ENCODE results near the gene SLC6A13. TPM values are rescaled to one million over a fixed set of nuclear protein-coding genes. Genes with fewer than 3 reads are reported as not detected.

The SLC6A13 gene
- total RNA-seq, 1 experiment from 2014 or later = 0.37 TPM

GRCh38 chr12:178829-179109, 83.9 kb downstream of the SLC6A13 start:
- H3K9me3 Mint-ChIP-seq = no peaks in the 10 kb centered on the region
- DNase-seq (ENCODE audit: low spot score) (no peak), ATAC-seq (no peak; the same call in none of the 2 replicates)
- H3K4me3 Mint-ChIP-seq = no peak overlapping the region
- H3K36me3 Mint-ChIP-seq = no peaks in the 10 kb centered on the region
- ChIA-PET POLR2A (interaction anchor here (0.6 kb wide), 1 partner anchor 21 kb away, joined by 3 read pairs; no protein-coding TSS in a partner anchor), CTCF (interaction anchor here (1.6 to 4.0 kb wide), 6 partner anchors 9 to 41 kb away, joined by 4 to 36 read pairs (median 14); no protein-coding TSS in a partner anchor)
- TF ChIP-seq CTCF (IDR thresholded peaks at IDR 0.05) (no peak), IRF2 (CRISPR knock-in tag; IDR thresholded peaks at IDR 0.05; ENCODE audit: borderline replicate concordance, low read depth) (no peak), ZNF232 (CRISPR knock-in tag; IDR thresholded peaks at IDR 0.05) (no peak), TP53 (CRISPR knock-in tag; IDR thresholded peaks at IDR 0.05) (no peak), OVOL2 (CRISPR knock-in tag; IDR thresholded peaks at IDR 0.05; ENCODE audit: borderline replicate concordance) (no peak), E2F4 (CRISPR knock-in tag; IDR thresholded peaks at IDR 0.05; ENCODE audit: borderline replicate concordance, low read depth) (no peak)
- H3K27ac Mint-ChIP-seq = no peak overlapping the region
- no peaks in the 10 kb centered on the region; the same call in 1 of the 2 replicates for H3K27me3 Mint-ChIP-seq (ENCODE audit: low read depth)
- peaks cover 20% of the 10 kb centered on the region for H3K4me1 Mint-ChIP-seq

- Mint-ChIP-seq H3K4me1 (peaks cover 20% of the 10 kb centered on the region), H3K4me3 (no peak overlapping the region), H3K9me3 (no peaks in the 10 kb centered on the region), H3K36me3 (no peaks in the 10 kb centered on the region), H3K27ac (no peak overlapping the region), H3K27me3 (ENCODE audit: low read depth) (no peaks in the 10 kb centered on the region; the same call in 1 of the 2 replicates)
- no peak for TF ChIP-seq AFF4 (CRISPR knock-in tag; IDR thresholded peaks at IDR 0.05; ENCODE audit: borderline replicate concordance)
- no peak for TF ChIP-seq USF1 (CRISPR knock-in tag; IDR thresholded peaks at IDR 0.05)
- TF ChIP-seq NFE2L1 (CRISPR knock-in tag; IDR thresholded peaks at IDR 0.05) = no peak
- no peak for TF ChIP-seq ZNF423 (CRISPR knock-in tag; IDR thresholded peaks at IDR 0.05)
- TF ChIP-seq ETV6 (CRISPR knock-in tag; IDR thresholded peaks at IDR 0.05) = no peak
- no peak for TF ChIP-seq ZNF281 (CRISPR knock-in tag; IDR thresholded peaks at IDR 0.05)
- TF ChIP-seq ZNF121 (CRISPR knock-in tag; IDR thresholded peaks at IDR 0.05) = no peak
- no peak for TF ChIP-seq MXD4 (CRISPR knock-in tag; IDR thresholded peaks at IDR 0.05; ENCODE audit: borderline replicate concordance)
- TF ChIP-seq MLX (CRISPR knock-in tag; IDR thresholded peaks at IDR 0.05) = no peak
- no peak for TF ChIP-seq SOX15 (CRISPR knock-in tag; IDR thresholded peaks at IDR 0.05)
- TF ChIP-seq IRF2 (CRISPR knock-in tag; IDR thresholded peaks at IDR 0.05; ENCODE audit: borderline replicate concordance, low read depth) = no peak
- CTCF ChIA-PET = interaction anchor here (1.6 to 4.0 kb wide), 5 partner anchors 9 to 41 kb away, joined by 6 to 36 read pairs (median 19); no protein-coding TSS in a partner anchor
- no peak for ATAC-seq
- POLR2A ChIA-PET = interaction anchor here (0.6 kb wide), 1 partner anchor 21 kb away, joined by 3 read pairs; no protein-coding TSS in a partner anchor
- DNase-seq (ENCODE audit: low spot score) = no peak
These were observed 84.4 kb downstream of the SLC6A13 start for GRCh38 chr12:177980-178828.

Data from WTC11 (cell line).